OCI-LY7 (cell line): ENCODE measurements around the gene ARHGAP26. TPM values are rescaled to one million over a fixed set of nuclear protein-coding genes. Genes with fewer than 3 reads are reported as not detected.

ENCODE experiments used
- BruUV-seq: library from RNA; stranded (reverse); fragments of 400-500 nt; replicated peaks from 2 replicates; lab custom pipeline; 2021; lab: Mats Ljungman, UMichigan
- CTCF ChIA-PET: fragments of 300-600 bp; sonication (Branson Sonifier 250); formaldehyde crosslinking; loops from one replicate; lab custom pipeline; 2022; ENCODE audit warnings: antibody characterized with exemption; ENCODE audit not compliant: unreplicated experiment; lab: Charles Lee
- POLR2A ChIA-PET: fragments of 300-600 bp; sonication (Branson Sonifier 250); formaldehyde crosslinking; loops from one replicate; lab custom pipeline; 2022; ENCODE audit warnings: antibody characterized with exemption; lab: Charles Lee
- DNase-seq: peaks from one replicate; pipeline ENCODE4 v3.0.0-alpha.2; 2015; ENCODE audit warnings: low spot score
- H2AFZ ChIP-seq: fragments of 200-600 bp; sonication (generic), shearing (Covaris generic); 2 replicates; pipeline ENCODE4 v1.6.1; 2014; ENCODE audit warnings: mild to moderate bottlenecking, antibody characterized with exemption, low read length, moderate library complexity
- H3K27ac ChIP-seq: fragments of 200-600 bp; sonication (generic); 2 replicates; pipeline ENCODE4 v1.5.1; 2014; ENCODE audit warnings: mixed run types, low read depth, mild to moderate bottlenecking, moderate library complexity, low read length, inconsistent platforms; ENCODE audit not compliant: poor library complexity, severe bottlenecking
- H3K36me3 ChIP-seq: fragments of 200-600 bp; sonication (generic); 2 replicates; pipeline ENCODE4 v1.6.1; 2014; ENCODE audit warnings: mild to moderate bottlenecking, antibody characterized with exemption, low read length, moderate library complexity, mixed read lengths; ENCODE audit not compliant: insufficient read depth
- H3K4me1 ChIP-seq: fragments of 200-600 bp; sonication (generic); 2 replicates; pipeline ENCODE4 v1.5.1; 2014; ENCODE audit warnings: mild to moderate bottlenecking, low read length; ENCODE audit not compliant: insufficient read depth, poor library complexity, severe bottlenecking
- H3K4me2 ChIP-seq: fragments of 200-600 bp; sonication (generic); 2 replicates; pipeline ENCODE4 v1.6.1; 2014; ENCODE audit warnings: mild to moderate bottlenecking, low read length
- H3K4me3 ChIP-seq: fragments of 200-600 bp; sonication (generic); 2 replicates; pipeline ENCODE4 v1.5.1; 2014; ENCODE audit warnings: mild to moderate bottlenecking, low read depth, low read length; ENCODE audit not compliant: poor library complexity, severe bottlenecking
- H3K79me2 ChIP-seq: fragments of 200-600 bp; sonication (generic); 2 replicates; pipeline ENCODE4 v1.6.1; 2016; ENCODE audit warnings: low read depth, mild to moderate bottlenecking, low read length, moderate library complexity, mixed read lengths; ENCODE audit not compliant: insufficient read depth
- H3K9me2 ChIP-seq: fragments of 200-600 bp; sonication (generic); 2 replicates; pipeline ENCODE4 v1.6.1; 2016; ENCODE audit warnings: mild to moderate bottlenecking, low read length, mixed read lengths; ENCODE audit not compliant: insufficient read depth
- H3K9me3 ChIP-seq: fragments of 200-600 bp; sonication (generic); 2 replicates; pipeline ENCODE4 v1.6.1; 2014; ENCODE audit warnings: mild to moderate bottlenecking, mixed run types, low read length, mixed read lengths
- H4K20me1 ChIP-seq: fragments of 200-600 bp; sonication (generic); 2 replicates; pipeline ENCODE4 v1.6.1; 2014; ENCODE audit warnings: mild to moderate bottlenecking, antibody characterized with exemption, low read length, moderate library complexity, mixed read lengths; ENCODE audit not compliant: insufficient read depth
- CTCF ChIP-seq: fragments of 200-600 bp; sonication (generic); conservative IDR thresholded peaks from 2 replicates; pipeline ENCODE4 v1.5.1; 2014; ENCODE audit warnings: mild to moderate bottlenecking, antibody characterized with exemption, low read length, moderate library complexity, mixed read lengths
- EZH2phosphoT487 ChIP-seq: fragments of 200-600 bp; sonication (generic); IDR thresholded peaks from 2 replicates; pipeline ENCODE4 v1.6.1; 2018; ENCODE audit warnings: low read depth, borderline replicate concordance, mild to moderate bottlenecking, mixed run types, antibody characterized with exemption, low read length, moderate library complexity, mixed read lengths
- intact Hi-C: fragments of 100-400 bp; cut with micrococcal nuclease; formaldehyde crosslinking; loops from one replicate; pipeline ENCODE4 v1.10.0; 2022; ENCODE audit not compliant: unreplicated experiment
- total RNA-seq, 2 experiments: library from RNA; depleted of rRNA in 1 of 2; stranded (reverse); fragments of >200 nt in 1 of 2; shearing (Covaris generic) in 1 of 2; gene quantifications; 2 replicates each; pipeline ENCODE4 v1.2.3, GENCODE V29; 2014 to 2022

Gene ARHGAP26
- total RNA-seq, 2 experiments from 2014 or later = 7.0 to 19.1 TPM

GRCh38 chr5:142872217-142872616 lies 102.0 kb downstream of the ARHGAP26 start:
- Histone ChIP-seq H3K4me1 (no peaks in the 10 kb centered on the region), H4K20me1 (peaks cover 3% of the 10 kb centered on the region; the same call in 1 of the 2 replicates), H3K79me2 (no peaks in the 10 kb centered on the region), H3K27ac (no peak overlapping the region), H3K9me2 (no peaks in the 10 kb centered on the region), H3K4me3 (no peak overlapping the region), H3K4me2 (no peak overlapping the region), H3K36me3 (no peaks in the 10 kb centered on the region), H2AFZ (no peak overlapping the region), H3K9me3 (no peaks in the 10 kb centered on the region)
- intact Hi-C loops = no loop called here
- ChIA-PET CTCF (no interaction called here), POLR2A (no interaction called here)
- no peak for TF ChIP-seq EZH2phosphoT487
- TF ChIP-seq CTCF = no peak
- no peak for DNase-seq
- BruUV-seq = no TSS peak

GRCh38 chr5:142872795-142873194 lies 102.6 kb downstream of the ARHGAP26 start:
- no peak overlapping the region for H3K4me2 ChIP-seq
- BruUV-seq = no TSS peak
- H3K36me3 ChIP-seq = no peaks in the 10 kb centered on the region
- H3K4me3 ChIP-seq = no peak overlapping the region
- no peaks in the 10 kb centered on the region for H3K9me2 ChIP-seq
- H4K20me1 ChIP-seq = peaks cover 3% of the 10 kb centered on the region; the same call in 1 of the 2 replicates
- no peak overlapping the region for H3K27ac ChIP-seq
- DNase-seq = no peak
- no peak overlapping the region for H2AFZ ChIP-seq
- ChIA-PET POLR2A (no interaction called here), CTCF (no interaction called here)
- no peaks in the 10 kb centered on the region for H3K4me1 ChIP-seq
- intact Hi-C loops = no loop called here
- H3K79me2 ChIP-seq = no peaks in the 10 kb centered on the region
- no peaks in the 10 kb centered on the region for H3K9me3 ChIP-seq
- TF ChIP-seq EZH2phosphoT487 (no peak), CTCF (no peak)

- Histone ChIP-seq H3K36me3 (no peaks in the 10 kb centered on the region), H4K20me1 (peaks cover 3% of the 10 kb centered on the region; the same call in 1 of the 2 replicates), H3K4me3 (no peak overlapping the region), H3K4me1 (no peaks in the 10 kb centered on the region), H3K27ac (no peak overlapping the region), H3K79me2 (no peaks in the 10 kb centered on the region), H3K4me2 (no peak overlapping the region), H3K9me2 (no peaks in the 10 kb centered on the region), H3K9me3 (no peaks in the 10 kb centered on the region), H2AFZ (no peak overlapping the region)
- no peak for DNase-seq
- BruUV-seq = no TSS peak
- CTCF ChIA-PET = interaction anchor here (1.0 kb wide), 1 partner anchor 156 kb away, joined by 4 read pairs; no protein-coding TSS in a partner anchor
- intact Hi-C loops = no loop called here
- TF ChIP-seq CTCF (no peak), EZH2phosphoT487 (no peak)
- POLR2A ChIA-PET = no interaction called here
Observed at GRCh38 chr5:142873831-142874230, 103.7 kb downstream of the ARHGAP26 start.
